Measurements from ENCODE around the gene WNT8B.

DNA sequence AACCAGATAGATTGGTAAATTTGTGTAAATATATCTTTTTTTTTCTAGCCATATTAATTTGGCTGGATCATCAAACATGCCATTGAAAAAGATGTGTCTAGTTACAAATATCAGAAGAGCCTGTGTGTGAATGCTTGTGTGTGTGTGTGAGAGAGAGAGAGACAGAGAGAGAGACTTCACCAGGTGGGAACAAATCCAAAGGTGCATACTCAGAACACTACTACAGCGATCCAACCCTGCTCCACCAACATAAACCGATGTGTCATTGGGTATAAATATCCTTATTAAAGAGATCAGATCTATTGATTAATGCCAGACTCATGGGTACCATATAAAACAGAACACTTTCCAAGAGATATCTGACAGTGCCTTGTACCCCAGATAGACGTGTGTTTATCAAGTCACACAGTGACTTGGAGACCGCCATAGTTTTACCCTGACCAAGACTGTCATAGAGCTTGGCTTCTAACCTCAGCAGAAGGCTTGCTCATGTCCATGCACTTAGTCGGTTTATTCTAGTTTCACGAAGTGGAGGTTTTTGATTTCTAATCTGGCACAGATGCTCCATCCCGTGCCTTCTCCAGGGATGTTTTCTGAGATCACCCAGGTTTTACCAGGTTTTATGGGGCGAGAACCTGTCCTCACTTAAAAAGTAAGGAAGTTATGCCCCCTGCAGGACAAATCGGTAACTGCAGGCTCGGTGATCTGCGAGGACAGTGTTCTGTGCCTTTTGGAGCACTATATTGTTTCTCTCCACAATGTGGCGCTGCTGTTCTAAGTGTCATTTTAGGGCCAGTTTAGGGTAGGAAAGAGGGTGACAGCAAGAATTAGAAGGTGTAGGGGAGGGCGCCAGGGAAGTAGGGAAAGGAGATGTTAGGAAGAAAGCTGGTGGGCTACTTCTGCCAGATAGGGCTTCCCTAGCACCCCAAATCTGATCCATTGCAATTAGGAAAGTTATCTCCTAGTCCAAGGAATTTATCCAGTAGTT is 29.3 kb upstream of the WNT8B start:
- TF ChIP-seq, protein P1, sequence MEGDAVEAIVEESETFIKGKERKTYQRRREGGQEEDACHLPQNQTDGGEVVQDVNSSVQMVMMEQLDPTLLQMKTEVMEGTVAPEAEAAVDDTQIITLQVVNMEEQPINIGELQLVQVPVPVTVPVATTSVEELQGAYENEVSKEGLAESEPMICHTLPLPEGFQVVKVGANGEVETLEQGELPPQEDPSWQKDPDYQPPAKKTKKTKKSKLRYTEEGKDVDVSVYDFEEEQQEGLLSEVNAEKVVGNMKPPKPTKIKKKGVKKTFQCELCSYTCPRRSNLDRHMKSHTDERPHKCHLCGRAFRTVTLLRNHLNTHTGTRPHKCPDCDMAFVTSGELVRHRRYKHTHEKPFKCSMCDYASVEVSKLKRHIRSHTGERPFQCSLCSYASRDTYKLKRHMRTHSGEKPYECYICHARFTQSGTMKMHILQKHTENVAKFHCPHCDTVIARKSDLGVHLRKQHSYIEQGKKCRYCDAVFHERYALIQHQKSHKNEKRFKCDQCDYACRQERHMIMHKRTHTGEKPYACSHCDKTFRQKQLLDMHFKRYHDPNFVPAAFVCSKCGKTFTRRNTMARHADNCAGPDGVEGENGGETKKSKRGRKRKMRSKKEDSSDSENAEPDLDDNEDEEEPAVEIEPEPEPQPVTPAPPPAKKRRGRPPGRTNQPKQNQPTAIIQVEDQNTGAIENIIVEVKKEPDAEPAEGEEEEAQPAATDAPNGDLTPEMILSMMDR (IDR thresholded peaks at IDR 0.05) = peak; percentile 97 to 100 (median 100)
- TF ChIP-seq POLR2AphosphoS5 (IDR thresholded peaks at IDR 0.05) (no peak), POLR2A (IDR thresholded peaks at IDR 0.05) (no peak), EP300 (IDR thresholded peaks at IDR 0.05) (no peak)
